ENCODE measurements around the gene VOPP1. TPM values are rescaled to one million over a fixed set of nuclear protein-coding genes. Genes with fewer than 3 reads are reported as not detected.

VOPP1 gene
- total RNA-seq, 1 donor from 2014 or later, result 66.2 TPM

- Histone ChIP-seq H3K27ac (no peak overlapping the region), H3K9me3 (no peaks in the 10 kb centered on the region), H3K4me3 (no peak overlapping the region), H3K4me1 (no peaks in the 10 kb centered on the region), H3K36me3 (peaks cover 20% of the 10 kb centered on the region), H3K27me3 (ENCODE audit: low read depth) (no peaks in the 10 kb centered on the region)
- TF ChIP-seq CTCF (IDR thresholded peaks at IDR 0.05), result no peak
- no peak for DNase-seq
- intact Hi-C loops (cut with DNase I), result no loop called here
- no peak for ATAC-seq
Observed at GRCh38 chr7:55498770-55499169, 73.5 kb downstream of the VOPP1 start.

GRCh38 chr7:55498142-55498541 lies 74.2 kb downstream of the VOPP1 start:
- intact Hi-C loops (cut with DNase I), result no loop called here
- TF ChIP-seq CTCF (IDR thresholded peaks at IDR 0.05), result no peak
- Histone ChIP-seq H3K9me3 (no peaks in the 10 kb centered on the region), H3K36me3 (peaks cover 20% of the 10 kb centered on the region), H3K27me3 (ENCODE audit: low read depth) (no peaks in the 10 kb centered on the region), H3K27ac (no peak overlapping the region), H3K4me3 (no peak overlapping the region), H3K4me1 (no peaks in the 10 kb centered on the region)
- DNase-seq (no peak), ATAC-seq (peak in 1 of 2 donors; percentile 32)

- intact Hi-C loops (cut with DNase I), result no loop called here
- H3K27ac ChIP-seq, result no peak overlapping the region
- ATAC-seq (no peak), DNase-seq (no peak)
- no peak for TF ChIP-seq CTCF (IDR thresholded peaks at IDR 0.05)
- no peaks in the 10 kb centered on the region for H3K9me3 ChIP-seq
- no peak overlapping the region for H3K4me3 ChIP-seq
- H3K27me3 ChIP-seq (ENCODE audit: low read depth), result no peaks in the 10 kb centered on the region
- no peaks in the 10 kb centered on the region for H3K4me1 ChIP-seq
- H3K36me3 ChIP-seq, result peaks cover 20% of the 10 kb centered on the region
Observed at GRCh38 chr7:55497521-55497920, 74.8 kb downstream of the VOPP1 start.

DNA sequence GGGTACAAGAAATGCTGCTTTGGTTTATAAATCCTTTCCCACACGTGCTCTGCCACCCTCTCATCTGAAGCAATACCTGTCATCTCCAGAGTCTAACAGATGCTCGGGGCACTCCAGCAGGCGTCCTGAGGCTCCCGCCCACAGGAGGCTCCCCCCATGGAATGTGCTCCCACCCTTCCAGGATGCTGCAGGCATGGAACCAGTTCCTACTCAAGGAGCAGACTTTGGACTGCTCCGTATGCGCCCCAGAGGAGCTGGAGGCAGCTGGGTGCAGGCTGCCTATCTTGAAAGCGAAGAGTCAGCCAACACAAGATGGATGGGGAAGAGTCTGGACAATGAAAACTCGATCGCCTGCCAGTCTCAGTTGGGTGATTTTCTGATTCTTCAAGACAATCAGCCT lies 75.4 kb downstream of the VOPP1 start:
- Histone ChIP-seq H3K4me1 (no peaks in the 10 kb centered on the region), H3K9me3 (no peaks in the 10 kb centered on the region), H3K4me3 (no peak overlapping the region), H3K36me3 (peaks cover 22% of the 10 kb centered on the region), H3K27me3 (ENCODE audit: low read depth) (no peaks in the 10 kb centered on the region), H3K27ac (no peak overlapping the region)
- ATAC-seq (no peak), DNase-seq (no peak)
- TF ChIP-seq CTCF (IDR thresholded peaks at IDR 0.05), result no peak
- intact Hi-C loops (cut with DNase I), result no loop called here

DNA sequence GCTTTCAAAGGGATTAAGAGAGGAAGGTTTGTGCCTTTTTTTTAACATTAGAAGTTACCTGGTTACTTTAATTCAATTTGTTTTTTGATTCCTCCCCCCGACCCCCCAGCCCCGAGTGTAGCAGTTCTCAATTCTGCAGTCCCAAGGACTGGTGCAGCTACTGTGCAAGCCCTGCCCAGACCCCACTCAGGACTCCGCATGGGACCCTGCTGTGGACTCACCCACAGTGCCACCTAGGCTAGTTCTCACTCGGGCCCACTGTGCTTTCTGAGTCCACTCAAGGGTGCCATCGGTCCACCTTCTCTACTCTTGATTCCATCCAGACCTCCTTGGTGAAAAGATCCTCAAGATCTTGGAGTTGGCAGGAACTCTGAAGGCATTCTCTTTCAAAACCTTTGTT lies 77.4 kb downstream of the VOPP1 start:
- H3K4me1 ChIP-seq, result no peaks in the 10 kb centered on the region
- TF ChIP-seq CTCF (IDR thresholded peaks at IDR 0.05), result no peak
- intact Hi-C loops (cut with DNase I), result no loop called here
- no peak overlapping the region for H3K27ac ChIP-seq
- no peak overlapping the region for H3K4me3 ChIP-seq
- no peaks in the 10 kb centered on the region for H3K27me3 ChIP-seq (ENCODE audit: low read depth)
- H3K36me3 ChIP-seq, result peaks cover 40% of the 10 kb centered on the region
- ATAC-seq (no peak), DNase-seq (no peak)
- no peaks in the 10 kb centered on the region for H3K9me3 ChIP-seq

GRCh38 chr7:55493408-55493807 lies 78.9 kb downstream of the VOPP1 start:
- Histone ChIP-seq H3K27me3 (ENCODE audit: low read depth) (no peaks in the 10 kb centered on the region), H3K4me1 (no peaks in the 10 kb centered on the region), H3K9me3 (no peaks in the 10 kb centered on the region), H3K36me3 (peaks cover 51% of the 10 kb centered on the region), H3K4me3 (no peak overlapping the region), H3K27ac (no peak overlapping the region)
- TF ChIP-seq CTCF (IDR thresholded peaks at IDR 0.05), result no peak
- DNase-seq (no peak), ATAC-seq (no peak)
- intact Hi-C loops (cut with DNase I), result no loop called here
